Psoas muscle (tissue), 8 donors: ENCODE measurements around the gene ERP27. TPM values are rescaled to one million over a fixed set of nuclear protein-coding genes. Genes with fewer than 3 reads are reported as not detected.

Experiments
- ATAC-seq, 4 donors: fragments of 200-7000 bp; cut with Tn5 transposase; one replicate each; pipeline ENCODE4 v1.9.1; 2020; ENCODE audit warnings: moderate library complexity in 3 of 4, mild to moderate bottlenecking in 2 of 4
- DNase-seq, 2 donors: peaks; one replicate each; pipeline ENCODE4 v3.0.0-alpha.2; 2020
- H3K27ac ChIP-seq: fragments of 200-600 bp; one replicate; pipeline ENCODE4 v1.8.0; 2022
- H3K27me3 ChIP-seq, 3 donors: fragments of 200-600 bp in 1 of 3; one replicate each; pipeline versions ENCODE4 v1.6.1 to v1.8.0; 2013 to 2022; ENCODE audit warnings: low read length in 2 of 3, mild to moderate bottlenecking in 2 of 3, moderate library complexity in 1 of 3; ENCODE audit not compliant: insufficient read depth in 3 of 3
- H3K36me3 ChIP-seq, 2 donors: fragments of 200-600 bp in 1 of 2; one replicate each; pipeline versions ENCODE4 v1.6.1 to v1.8.0; 2013 to 2022; ENCODE audit warnings: low read depth in 1 of 2, mild to moderate bottlenecking in 1 of 2, moderate library complexity in 1 of 2; ENCODE audit not compliant: insufficient read depth in 1 of 2
- H3K4me1 ChIP-seq: fragments of 200-600 bp; one replicate; pipeline ENCODE4 v1.8.0; 2022
- H3K4me3 ChIP-seq: fragments of 200-600 bp; one replicate; pipeline ENCODE4 v1.8.0; 2022; ENCODE audit warnings: mild to moderate bottlenecking
- H3K9me3 ChIP-seq: fragments of 200-600 bp; one replicate; pipeline ENCODE4 v1.8.0; 2022
- WGBS, 3 donors: extraction: QIAGEN DNeasy Blood & Tissue Kit; methylation state at CpG; one replicate each; pipeline versions ENCODE4 v1.1.6 to v1.1.7; 2013; 5-methylcytosine and 5-hydroxymethylcytosine counted together
- intact Hi-C, 2 donors: fragments of 100-400 bp; cut with DNase I; formaldehyde crosslinking; loops; one replicate each; pipeline versions ENCODE4 v1.11.0 to v1.14.2; 2022
- polyA plus RNA-seq, 3 donors: library from polyadenylated mRNA; stranded (reverse); fragments of 200-250 nt; gene quantifications; one replicate each; pipeline ENCODE4 v1.2.3, GENCODE V29; 2013
- total RNA-seq, 4 donors: library from RNA; stranded (reverse); fragmentation: NEBNext Ultra II Directional in 2 of 4; extraction: Animal tissue kit (Norgen Biotek cat#: 25700) in 2 of 4; gene quantifications; one replicate each; pipeline versions ENCODE4 v1.2.1 to v1.2.4, GENCODE V29; 2021 to 2023
- TF ChIP-seq, protein P1 (sequence below): fragments of 200-600 bp; IDR thresholded peaks from one replicate; pipeline ENCODE4 v1.8.0; 2022; ENCODE audit warnings: antibody characterized with exemption
- donor health status: healthy with polysubstance abuse.
- donor health status: DM: no; HTN: no; CAD: no; lungs with moderate emphysema.
- donor health status: Bipolar disorder and iron deficiency.
- donor health status: healthy.
- donor health status: DM: yes; HTN: yes; CAD: no.
- donor health status: DM: no; HTN: no; CAD: no.
- donor health status: DM: no; HTN: no; CAD: no.
- donor health status: DM: yes; HTN: yes; CAD: no.

The ERP27 gene
- total and polyA plus RNA-seq, 7 donors = 0.05 to 0.42 (median 0.13) TPM; not detected in 1

DNA sequence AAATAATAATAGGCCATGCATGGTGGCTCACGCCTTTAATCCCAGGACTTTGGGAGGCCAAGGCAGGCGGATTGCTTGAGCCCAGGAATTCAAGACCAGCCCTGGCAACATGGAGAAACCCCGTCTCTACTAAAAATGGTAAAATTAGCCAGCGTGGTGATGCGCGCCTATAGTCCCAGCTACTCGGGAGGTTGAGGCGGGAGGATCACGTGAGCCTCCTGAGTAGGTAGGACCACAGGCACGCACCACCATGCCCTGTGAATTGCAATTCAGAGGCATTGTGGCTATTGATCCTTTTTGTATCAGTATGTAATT is 20.7 kb upstream of the ERP27 start:
- WGBS, 3 donors = 83 to 95% (median 93%) methylated on average over 10 of the region's 10 CpGs
- H3K36me3 ChIP-seq = no peaks in the 10 kb centered on the region
- no peaks in the 10 kb centered on the region for H3K27me3 ChIP-seq
- H3K9me3 ChIP-seq = no peaks in the 10 kb centered on the region
- H3K27ac ChIP-seq = peak overlapping the region; percentile 61
- TF ChIP-seq, protein P1, sequence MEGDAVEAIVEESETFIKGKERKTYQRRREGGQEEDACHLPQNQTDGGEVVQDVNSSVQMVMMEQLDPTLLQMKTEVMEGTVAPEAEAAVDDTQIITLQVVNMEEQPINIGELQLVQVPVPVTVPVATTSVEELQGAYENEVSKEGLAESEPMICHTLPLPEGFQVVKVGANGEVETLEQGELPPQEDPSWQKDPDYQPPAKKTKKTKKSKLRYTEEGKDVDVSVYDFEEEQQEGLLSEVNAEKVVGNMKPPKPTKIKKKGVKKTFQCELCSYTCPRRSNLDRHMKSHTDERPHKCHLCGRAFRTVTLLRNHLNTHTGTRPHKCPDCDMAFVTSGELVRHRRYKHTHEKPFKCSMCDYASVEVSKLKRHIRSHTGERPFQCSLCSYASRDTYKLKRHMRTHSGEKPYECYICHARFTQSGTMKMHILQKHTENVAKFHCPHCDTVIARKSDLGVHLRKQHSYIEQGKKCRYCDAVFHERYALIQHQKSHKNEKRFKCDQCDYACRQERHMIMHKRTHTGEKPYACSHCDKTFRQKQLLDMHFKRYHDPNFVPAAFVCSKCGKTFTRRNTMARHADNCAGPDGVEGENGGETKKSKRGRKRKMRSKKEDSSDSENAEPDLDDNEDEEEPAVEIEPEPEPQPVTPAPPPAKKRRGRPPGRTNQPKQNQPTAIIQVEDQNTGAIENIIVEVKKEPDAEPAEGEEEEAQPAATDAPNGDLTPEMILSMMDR = no peak
- ATAC-seq = no peak
- no peaks in the 10 kb centered on the region for H3K4me1 ChIP-seq
- no peak for DNase-seq
- intact Hi-C loops = no loop called here
- H3K4me3 ChIP-seq = peak overlapping the region; percentile 63

DNA sequence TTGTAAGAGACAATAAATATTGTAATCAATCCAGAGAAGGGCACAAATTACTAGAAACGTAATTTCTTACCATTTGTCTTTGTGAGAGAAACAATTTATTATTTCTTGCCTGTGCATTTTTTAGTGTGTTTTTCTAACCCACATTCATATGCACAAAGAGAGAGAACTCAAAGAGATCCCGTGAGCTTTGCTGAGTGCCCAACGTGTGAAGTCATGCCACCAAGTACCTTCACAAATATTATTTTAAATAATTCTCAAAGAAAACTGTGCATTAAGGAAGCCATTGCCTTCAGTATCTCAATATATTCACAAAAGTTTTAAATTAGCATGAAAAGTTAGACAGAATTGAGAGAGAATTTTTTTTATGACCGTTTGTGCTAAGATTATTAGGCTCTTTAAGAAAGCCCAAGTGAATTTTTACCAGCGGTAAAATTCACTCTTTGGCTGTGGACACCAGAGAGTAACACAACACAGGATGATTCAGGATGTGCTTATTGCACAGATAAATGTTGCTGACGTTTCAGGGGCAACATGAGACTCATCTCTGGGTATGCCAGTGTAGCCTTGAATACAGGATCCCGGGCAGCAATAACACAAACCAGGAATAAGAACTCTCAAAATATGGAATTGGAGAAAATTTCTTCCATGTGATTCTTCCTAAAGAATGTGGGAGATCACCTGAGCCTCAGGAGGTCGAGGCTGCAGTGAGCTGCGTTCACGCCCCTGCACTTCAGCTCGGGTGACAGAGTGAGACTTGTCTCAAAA is 20.2 kb upstream of the ERP27 start:
- no peak for ATAC-seq
- WGBS, 3 donors = 67 to 70% (median 69%) methylated on average over 11 of the region's 11 CpGs
- intact Hi-C loops = no loop called here

DNA sequence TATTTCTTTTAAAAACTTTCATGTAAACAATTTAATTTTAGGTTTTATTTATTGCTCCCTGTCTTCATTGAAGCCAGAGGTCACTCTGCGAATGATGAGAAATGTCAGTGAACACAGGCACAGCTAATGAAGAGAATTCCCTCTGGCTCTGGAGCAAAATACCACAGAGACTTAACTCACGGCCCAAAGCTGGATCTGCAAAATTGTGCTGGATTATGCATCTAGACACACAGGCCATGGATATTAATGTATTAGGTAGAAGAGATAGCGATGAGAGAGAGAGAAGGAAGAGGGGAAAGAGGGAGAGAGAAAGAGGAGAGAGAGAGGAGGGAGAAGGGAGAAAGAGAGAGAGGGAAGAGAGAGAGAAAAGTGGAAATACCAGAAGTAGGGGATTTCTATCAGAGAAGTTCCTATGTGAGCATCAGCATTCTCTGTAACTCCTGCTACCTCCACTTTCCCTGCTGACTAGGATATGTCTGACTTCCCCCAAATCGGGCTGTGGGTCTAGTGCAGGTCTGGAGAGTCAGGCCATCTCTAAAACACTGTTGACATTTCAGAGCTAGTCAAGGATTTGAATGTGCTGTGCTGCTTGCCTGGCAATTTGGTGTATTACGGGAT is 19.3 kb upstream of the ERP27 start:
- no peaks in the 10 kb centered on the region for H3K36me3 ChIP-seq
- H3K4me3 ChIP-seq = peak overlapping the region; percentile 63
- DNase-seq (no peak), ATAC-seq (no peak)
- peak overlapping the region; percentile 61 for H3K27ac ChIP-seq
- no peaks in the 10 kb centered on the region for H3K27me3 ChIP-seq
- intact Hi-C loops = no loop called here
- 39 to 65% (median 42%) methylated on average over 5 of the region's 5 CpGs for WGBS, 3 donors
- no peaks in the 10 kb centered on the region for H3K4me1 ChIP-seq
- H3K9me3 ChIP-seq = no peaks in the 10 kb centered on the region
- TF ChIP-seq, protein P1 = no peak

More for the DNA sequence above, 20.2 kb upstream of the ERP27 start:
- TF ChIP-seq, protein P1 = no peak
- DNase-seq = no peak
- no peaks in the 10 kb centered on the region for H3K9me3 ChIP-seq
- peak overlapping the region; percentile 61 for H3K27ac ChIP-seq
- no peaks in the 10 kb centered on the region for H3K36me3 ChIP-seq
- no peaks in the 10 kb centered on the region for H3K27me3 ChIP-seq
- H3K4me1 ChIP-seq = no peaks in the 10 kb centered on the region
- peak overlapping the region; percentile 63 for H3K4me3 ChIP-seq

DNA sequence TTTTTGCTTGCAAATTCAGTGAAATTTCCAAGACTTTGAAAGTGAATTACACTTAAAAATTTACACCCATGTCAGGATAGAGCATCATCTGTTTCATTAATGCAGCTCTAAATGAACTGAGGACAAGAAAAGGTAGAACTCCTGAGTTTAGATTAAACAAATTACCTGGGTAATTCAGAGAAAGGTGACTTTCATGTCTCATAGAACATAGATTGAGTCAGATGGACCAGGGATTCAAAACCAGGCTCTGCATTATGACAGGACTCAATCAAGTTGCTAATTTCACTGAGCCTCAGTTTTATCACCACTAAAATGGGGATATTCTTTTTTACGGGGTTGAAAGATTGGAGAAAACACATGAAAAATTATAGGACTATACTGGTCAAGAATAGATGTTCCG is 18.6 kb upstream of the ERP27 start:
- intact Hi-C loops = no loop called here
- 74 to 80% (median 78%) methylated on average over 2 of the region's 2 CpGs for WGBS, 3 donors
- H3K27ac ChIP-seq = no peak overlapping the region

More for the DNA sequence above, 18.6 kb upstream of the ERP27 start:
- H3K4me3 ChIP-seq = no peak overlapping the region
- TF ChIP-seq, protein P1 = no peak
- H3K36me3 ChIP-seq = no peaks in the 10 kb centered on the region
- no peak for ATAC-seq
- peaks cover 2% of the 10 kb centered on the region for H3K4me1 ChIP-seq
- DNase-seq = no peak
- no peaks in the 10 kb centered on the region for H3K27me3 ChIP-seq
- H3K9me3 ChIP-seq = no peaks in the 10 kb centered on the region
